HCT116 (cell line): Measurements from ENCODE around the gene ANGEL1. TPM values are rescaled to one million over a fixed set of nuclear protein-coding genes. Genes with fewer than 3 reads are reported as not detected.

Experiments used
- ATAC-seq: fragments of 200-7000 bp; cut with Tn5 transposase; 2 replicates; pipeline ENCODE4 v1.9.1; 2020; ENCODE audit warnings: mild to moderate bottlenecking, moderate library complexity
- BruUV-seq: library from RNA; stranded (reverse); fragments of 400-500 nt; replicated peaks from 2 replicates; lab custom pipeline; 2021; lab: Mats Ljungman, UMichigan
- CTCF ChIA-PET: fragments of 300-600 bp; sonication (Branson Sonifier 250); formaldehyde crosslinking; loops from one replicate; lab custom pipeline; 2021; ENCODE audit warnings: antibody characterized with exemption; lab: Charles Lee
- POLR2A ChIA-PET: fragments of 300-600, 350-600 bp; sonication (Branson Sonifier 250); formaldehyde crosslinking; loops from one replicate; lab custom pipeline; 2021; ENCODE audit warnings: antibody characterized with exemption; lab: Charles Lee
- RAD21 ChIA-PET, 2 experiments: fragments of 300-600 bp; sonication (Branson Sonifier 250); formaldehyde crosslinking; loops; one replicate each; lab custom pipeline; 2023; ENCODE audit warnings: low total read pairs in 2 of 2; ENCODE audit not compliant: uncharacterized antibody in 2 of 2, unreplicated experiment in 2 of 2, low non-redundant PET in 1 of 2; lab: Charles Lee
- DNase-seq: peaks from one replicate; pipeline ENCODE4 v3.0.0-alpha.2; 2010; ENCODE audit warnings: low read depth, low spot score
- H2AFZ ChIP-seq: fragments of 200-600 bp; shearing (Covaris generic), sonication (generic); 2 replicates; pipeline ENCODE4 v1.6.1; 2017; ENCODE audit warnings: low read depth, mixed run types, mixed read lengths, antibody characterized with exemption, low read length; ENCODE audit not compliant: poor library complexity, severe bottlenecking
- H3K27ac ChIP-seq: 2 replicates; pipeline ENCODE4 v1.5.1; 2012; ENCODE audit warnings: low read depth, low read length
- H3K27me3 ChIP-seq: fragments of 200-600 bp; sonication (generic); 2 replicates; pipeline ENCODE4 v1.6.1; 2016; ENCODE audit warnings: mixed run types, low read length, mixed read lengths; ENCODE audit not compliant: insufficient read depth
- H3K36me3 ChIP-seq, 2 experiments: fragments of 200-500 bp in 1 of 2; fragments of 200-600 bp in 1 of 2; sonication (Bioruptor generic) in 1 of 2; sonication (generic) in 1 of 2; 2 replicates each; pipeline versions ENCODE4 v1.5.1 to v1.6.1; 2014 to 2016; ENCODE audit warnings: low read length in 2 of 2, inconsistent platforms in 1 of 2, mixed read lengths in 1 of 2, mixed run types in 1 of 2; ENCODE audit not compliant: insufficient read depth in 2 of 2, control insufficient read depth in 1 of 2
- H3K4me1 ChIP-seq, 2 experiments: fragments of 200-600 bp in 1 of 2; sonication (generic) in 1 of 2; 2 replicates each; pipeline versions ENCODE4 v1.5.1 to v1.6.1; 2012 to 2017; ENCODE audit warnings: low read length in 2 of 2, inconsistent platforms in 1 of 2, mild to moderate bottlenecking in 1 of 2, mixed read lengths in 1 of 2, mixed run types in 1 of 2, moderate library complexity in 1 of 2; ENCODE audit not compliant: insufficient read depth in 2 of 2, control insufficient read depth in 1 of 2
- H3K4me2 ChIP-seq: fragments of 200-600 bp; sonication (generic); 2 replicates; pipeline ENCODE4 v1.6.1; 2017; ENCODE audit warnings: mixed run types, low read length, mixed read lengths
- H3K4me3 ChIP-seq, 2 experiments: fragments of 200-600 bp in 1 of 2; sonication (generic) in 1 of 2; replicated peaks in 1 of 2; 2 replicates each; pipeline ENCODE4 v1.5.1; 2011 to 2016; ENCODE audit warnings: low read length in 2 of 2, control low read depth in 1 of 2, low read depth in 1 of 2, mild to moderate bottlenecking in 1 of 2, mixed read lengths in 1 of 2, mixed run types in 1 of 2
- H3K79me2 ChIP-seq: fragments of 200-600 bp; sonication (generic); 2 replicates; pipeline ENCODE4 v1.6.1; 2017; ENCODE audit warnings: mild to moderate bottlenecking, mixed run types, low read length, moderate library complexity, mixed read lengths; ENCODE audit not compliant: insufficient read depth
- H3K9ac ChIP-seq: fragments of 200-600 bp; sonication (generic); 2 replicates; pipeline ENCODE4 v1.6.1; 2016; ENCODE audit warnings: low read length, mixed read lengths
- H3K9me2 ChIP-seq: fragments of 200-600 bp; sonication (generic), shearing (Covaris generic); 2 replicates; pipeline ENCODE4 v1.6.1; 2017; ENCODE audit warnings: mixed run types, mild to moderate bottlenecking, moderate library complexity; ENCODE audit not compliant: insufficient read depth
- H3K9me3 ChIP-seq, 2 experiments: fragments of 200-500 bp in 1 of 2; fragments of 200-600 bp in 1 of 2; sonication (Bioruptor generic) in 1 of 2; sonication (generic) in 1 of 2; 2 replicates each; pipeline ENCODE4 v1.6.1; 2014 to 2017; ENCODE audit warnings: low read length in 2 of 2, mixed read lengths in 2 of 2, inconsistent platforms in 1 of 2, low read depth in 1 of 2, mild to moderate bottlenecking in 1 of 2, mixed run types in 1 of 2, moderate library complexity in 1 of 2; ENCODE audit not compliant: control insufficient read depth in 1 of 2, insufficient read depth in 1 of 2
- H4K20me1 ChIP-seq: fragments of 200-600 bp; sonication (generic), shearing (Covaris generic); 2 replicates; pipeline ENCODE4 v1.6.1; 2017; ENCODE audit warnings: mixed run types, mild to moderate bottlenecking, moderate library complexity; ENCODE audit not compliant: insufficient read depth
- FOSL1 ChIP-seq: IDR thresholded peaks from 2 replicates; pipeline ENCODE4 v1.6.1; 2012; ENCODE audit warnings: low read depth
- POLR2A ChIP-seq: IDR thresholded peaks from 2 replicates; pipeline ENCODE4 v1.7.0; 2011; ENCODE audit warnings: borderline replicate concordance; ENCODE audit not compliant: insufficient read depth, insufficient read length; ENCODE audit errors: extremely low read depth
- SRF ChIP-seq: IDR thresholded peaks from 2 replicates; pipeline ENCODE4 v1.6.1; 2012; ENCODE audit warnings: low read depth
- intact Hi-C: fragments of 100-400 bp; cut with micrococcal nuclease; formaldehyde crosslinking; loops from 2 replicates; pipeline ENCODE4 v1.10.0; 2022
- total RNA-seq: library from RNA; stranded (reverse); gene quantifications from one replicate; pipeline ENCODE4 v1.2.1, GENCODE V29; 2021; ENCODE audit not compliant: unreplicated experiment
- TF ChIP-seq, protein P1 (sequence below): IDR thresholded peaks from 2 replicates; pipeline ENCODE4 v1.6.1; 2012

ANGEL1 gene
- total RNA-seq, 1 experiment from 2014 or later, result 20.6 TPM

DNA sequence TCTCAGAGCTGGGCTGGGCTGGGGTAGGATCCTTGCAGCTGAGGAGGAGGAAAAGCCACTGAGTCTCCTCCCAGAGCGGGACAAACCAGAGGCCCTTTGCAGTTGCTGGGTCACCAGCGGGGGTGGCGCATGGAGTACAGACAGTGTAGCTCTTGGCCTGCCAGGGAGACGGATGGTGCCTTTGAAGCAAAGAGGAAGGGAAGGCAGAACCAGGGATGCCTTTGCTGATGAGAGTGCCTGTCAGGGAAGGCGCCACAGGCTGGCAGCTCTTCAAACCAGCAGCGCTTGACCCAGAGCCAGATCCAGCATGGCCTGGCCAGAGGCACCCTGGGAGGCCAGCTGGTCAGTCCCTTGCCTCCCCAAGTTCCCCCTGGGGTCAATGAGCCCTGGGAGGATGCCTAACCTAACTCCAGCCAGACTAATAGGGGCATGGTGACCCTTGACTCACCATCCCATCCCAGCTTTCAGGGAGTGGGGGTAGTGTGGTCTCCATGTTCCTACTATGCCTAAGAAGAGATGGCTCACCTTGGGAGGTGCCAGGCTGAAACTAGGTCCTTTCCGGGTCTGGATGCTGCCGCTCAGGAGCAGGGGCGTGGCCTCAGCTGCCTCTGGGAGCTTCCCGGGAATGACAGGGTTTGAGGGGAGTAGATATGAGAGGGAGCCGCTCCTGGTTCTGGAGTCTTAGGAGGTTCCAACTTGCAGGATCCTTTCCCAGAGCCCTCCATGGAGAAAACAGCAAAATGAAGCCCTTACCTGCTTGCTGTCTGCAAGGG lies 31.6 kb downstream of the ANGEL1 start:
- H3K9me3 ChIP-seq, result no peaks in the 10 kb centered on the region
- no peaks in the 10 kb centered on the region for H4K20me1 ChIP-seq
- H2AFZ ChIP-seq, result no peak overlapping the region
- TF ChIP-seq, protein P1, sequence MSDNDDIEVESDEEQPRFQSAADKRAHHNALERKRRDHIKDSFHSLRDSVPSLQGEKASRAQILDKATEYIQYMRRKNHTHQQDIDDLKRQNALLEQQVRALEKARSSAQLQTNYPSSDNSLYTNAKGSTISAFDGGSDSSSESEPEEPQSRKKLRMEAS, result no peak
- TF ChIP-seq POLR2A, result no peak
- BruUV-seq, result no TSS peak
- peaks cover 11% of the 10 kb centered on the region in 2 experiments; a peak in 3 of 4 replicates for H3K36me3 ChIP-seq
- H3K9ac ChIP-seq, result no peak overlapping the region
- DNase-seq (no peak), ATAC-seq (no peak)
- H3K9me2 ChIP-seq, result no peaks in the 10 kb centered on the region
- RAD21 ChIA-PET, result no interaction called here
- H3K79me2 ChIP-seq, result no peaks in the 10 kb centered on the region
- CTCF ChIA-PET, result no interaction called here
- H3K4me1 ChIP-seq, result peaks cover 0 to 6% of the 10 kb centered on the region in 2 experiments; a peak in 1 of 4 replicates
- POLR2A ChIA-PET, result no interaction called here
- no peaks in the 10 kb centered on the region for H3K27me3 ChIP-seq
- intact Hi-C loops, result no loop called here
- no peak overlapping the region for H3K4me3 ChIP-seq
- no peak overlapping the region for H3K4me2 ChIP-seq
- H3K27ac ChIP-seq, result no peak overlapping the region

DNA sequence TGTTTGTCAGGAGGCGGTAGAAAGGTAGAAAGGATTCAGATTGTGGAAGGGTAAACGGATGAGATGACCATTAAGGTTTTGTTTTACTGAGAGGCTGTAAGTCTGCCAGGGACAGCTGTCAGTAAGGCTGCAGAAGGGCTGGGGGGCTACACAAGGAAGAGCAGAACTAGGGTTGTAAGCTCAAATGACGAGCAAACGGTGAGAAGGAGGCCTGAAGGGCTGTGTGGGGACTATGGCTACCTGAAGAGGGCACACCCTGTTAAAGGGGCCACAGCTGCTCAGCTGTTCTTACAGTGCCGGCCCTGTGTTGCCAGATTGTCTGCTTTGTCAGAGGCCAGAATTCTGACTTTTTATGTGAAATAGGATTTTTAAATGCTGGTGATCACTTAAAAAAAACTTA lies 32.3 kb downstream of the ANGEL1 start:
- no peaks in the 10 kb centered on the region for H3K79me2 ChIP-seq
- ATAC-seq (no peak), DNase-seq (no peak)
- no peak overlapping the region for H3K27ac ChIP-seq
- peaks cover 5 to 7% of the 10 kb centered on the region in 2 experiments; a peak in 3 of 4 replicates for H3K36me3 ChIP-seq
- ChIA-PET CTCF (no interaction called here), RAD21 (no interaction called here)
- H3K27me3 ChIP-seq, result no peaks in the 10 kb centered on the region
- no peak overlapping the region for H3K9ac ChIP-seq
- BruUV-seq, result no TSS peak
- H2AFZ ChIP-seq, result no peak overlapping the region
- no peak overlapping the region for H3K4me3 ChIP-seq
- intact Hi-C loops, result no loop called here
- H3K4me1 ChIP-seq, result peaks cover 0 to 6% of the 10 kb centered on the region in 2 experiments; a peak in 1 of 4 replicates
- no peaks in the 10 kb centered on the region for H4K20me1 ChIP-seq
- no peak for TF ChIP-seq SRF
- TF ChIP-seq FOSL1, result no peak
- TF ChIP-seq, all 23 proteins: peak for 0
- Histone ChIP-seq H3K9me3 (no peaks in the 10 kb centered on the region), H3K4me2 (no peak overlapping the region), H3K9me2 (no peaks in the 10 kb centered on the region)
- POLR2A ChIA-PET, result no interaction called here
